Measurements from ENCODE around the gene TMPRSS6.

DNA sequence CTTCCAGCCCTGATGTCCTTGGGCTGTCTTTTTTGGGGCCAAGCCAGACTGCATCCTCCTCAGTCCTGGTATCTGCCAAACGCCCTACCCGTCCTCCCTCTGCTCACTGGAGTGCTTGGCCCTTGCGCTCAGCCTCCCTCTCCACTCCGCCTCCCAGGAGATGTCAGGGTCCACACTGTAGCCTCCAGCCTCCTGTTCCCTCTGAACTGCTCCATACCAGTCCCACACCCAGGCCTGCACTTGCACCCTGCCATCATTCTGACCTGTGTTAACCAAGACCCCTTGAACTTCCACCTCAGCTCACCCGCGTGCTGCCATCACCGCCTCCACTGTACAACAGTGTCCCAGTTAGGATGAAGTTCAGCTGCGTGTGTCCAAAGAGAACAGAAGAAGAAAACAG is 46.5 kb upstream of the TMPRSS6 start:
- TF ChIP-seq, protein P1, sequence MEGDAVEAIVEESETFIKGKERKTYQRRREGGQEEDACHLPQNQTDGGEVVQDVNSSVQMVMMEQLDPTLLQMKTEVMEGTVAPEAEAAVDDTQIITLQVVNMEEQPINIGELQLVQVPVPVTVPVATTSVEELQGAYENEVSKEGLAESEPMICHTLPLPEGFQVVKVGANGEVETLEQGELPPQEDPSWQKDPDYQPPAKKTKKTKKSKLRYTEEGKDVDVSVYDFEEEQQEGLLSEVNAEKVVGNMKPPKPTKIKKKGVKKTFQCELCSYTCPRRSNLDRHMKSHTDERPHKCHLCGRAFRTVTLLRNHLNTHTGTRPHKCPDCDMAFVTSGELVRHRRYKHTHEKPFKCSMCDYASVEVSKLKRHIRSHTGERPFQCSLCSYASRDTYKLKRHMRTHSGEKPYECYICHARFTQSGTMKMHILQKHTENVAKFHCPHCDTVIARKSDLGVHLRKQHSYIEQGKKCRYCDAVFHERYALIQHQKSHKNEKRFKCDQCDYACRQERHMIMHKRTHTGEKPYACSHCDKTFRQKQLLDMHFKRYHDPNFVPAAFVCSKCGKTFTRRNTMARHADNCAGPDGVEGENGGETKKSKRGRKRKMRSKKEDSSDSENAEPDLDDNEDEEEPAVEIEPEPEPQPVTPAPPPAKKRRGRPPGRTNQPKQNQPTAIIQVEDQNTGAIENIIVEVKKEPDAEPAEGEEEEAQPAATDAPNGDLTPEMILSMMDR (IDR thresholded peaks at IDR 0.05) = no peak
- TF ChIP-seq POLR2A (IDR thresholded peaks at IDR 0.05) = no peak
